GM23248 (cell line): ENCODE measurements around the gene SPRED3. TPM values are rescaled to one million over a fixed set of nuclear protein-coding genes. Genes with fewer than 3 reads are reported as not detected.

Experiments
- DNase-seq: peaks from one replicate; pipeline ENCODE4 v3.0.0-alpha.2; 2015
- H2AFZ ChIP-seq: fragments of 200-600 bp; sonication (generic); 2 replicates; pipeline ENCODE4 v1.6.1; 2016; ENCODE audit warnings: antibody characterized with exemption
- H3F3A ChIP-seq: fragments of 200-600 bp; sonication (generic); 2 replicates; pipeline ENCODE4 v1.6.1; 2016; ENCODE audit warnings: mild to moderate bottlenecking, antibody characterized with exemption, mixed run types; ENCODE audit not compliant: insufficient read depth
- H3K27ac ChIP-seq: fragments of 200-600 bp; sonication (generic); 2 replicates; pipeline ENCODE4 v1.5.1; 2016; ENCODE audit warnings: mild to moderate bottlenecking
- H3K27me3 ChIP-seq: fragments of 200-600 bp; sonication (generic); replicated peaks from 2 replicates; pipeline ENCODE4 v1.6.1; 2016; ENCODE audit warnings: mild to moderate bottlenecking; ENCODE audit not compliant: insufficient read depth
- H3K36me3 ChIP-seq: fragments of 200-600 bp; sonication (generic); 2 replicates; pipeline ENCODE4 v1.6.1; 2016; ENCODE audit warnings: low read depth, mild to moderate bottlenecking
- H3K4me1 ChIP-seq: fragments of 200-600 bp; sonication (generic); 2 replicates; pipeline ENCODE4 v1.6.1; 2016; ENCODE audit warnings: mild to moderate bottlenecking; ENCODE audit not compliant: insufficient read depth
- H3K4me2 ChIP-seq: fragments of 200-600 bp; sonication (generic); one replicate; pipeline ENCODE4 v1.6.1; 2016; ENCODE audit warnings: mild to moderate bottlenecking; ENCODE audit not compliant: unreplicated experiment
- H3K4me3 ChIP-seq: fragments of 200-600 bp; sonication (generic); 2 replicates; pipeline ENCODE4 v1.5.1; 2016; ENCODE audit warnings: mild to moderate bottlenecking
- H3K79me2 ChIP-seq: fragments of 200-600 bp; sonication (generic); 2 replicates; pipeline ENCODE4 v1.6.1; 2016; ENCODE audit warnings: mild to moderate bottlenecking; ENCODE audit not compliant: insufficient read depth
- H3K9ac ChIP-seq: fragments of 200-600 bp; sonication (generic); 2 replicates; pipeline ENCODE4 v1.6.1; 2016; ENCODE audit warnings: mild to moderate bottlenecking
- H3K9me2 ChIP-seq: fragments of 200-600 bp; sonication (generic); 2 replicates; pipeline ENCODE4 v1.6.1; 2016; ENCODE audit warnings: mixed run types, mild to moderate bottlenecking, moderate library complexity; ENCODE audit not compliant: insufficient read depth
- H3K9me3 ChIP-seq: fragments of 200-600 bp; sonication (generic); one replicate; pipeline ENCODE4 v1.6.1; 2017; ENCODE audit warnings: low read depth
- H4K20me1 ChIP-seq: fragments of 200-600 bp; sonication (generic); 2 replicates; pipeline ENCODE4 v1.6.0; 2016; ENCODE audit not compliant: insufficient read depth
- EZH2 ChIP-seq: fragments of 200-600 bp; sonication (generic); IDR thresholded peaks from 2 replicates; pipeline ENCODE4 v1.6.1; 2018; ENCODE audit warnings: antibody characterized with exemption, mild to moderate bottlenecking; ENCODE audit not compliant: insufficient read depth, poor library complexity, severe bottlenecking
- EZH2phosphoT487 ChIP-seq: fragments of 200-600 bp; sonication (generic); IDR thresholded peaks from 2 replicates; pipeline ENCODE4 v1.6.1; 2018; ENCODE audit warnings: antibody characterized with exemption, moderate library complexity, mild to moderate bottlenecking, low read depth; ENCODE audit not compliant: insufficient read depth
- WGBS, 2 experiments: methylation state at CpG; one replicate each; pipeline ENCODE4 v1.1.6; 2015 to 2017; ENCODE audit warnings: low lambda C conversion rate in 2 of 2, low coverage in 1 of 2; ENCODE audit errors: missing lambda C conversion rate in 2 of 2; 5-methylcytosine and 5-hydroxymethylcytosine counted together
- in situ Hi-C: fragments of 300-500 bp; cut with MboI; formaldehyde crosslinking; loops from 2 replicates; pipeline ENCODE4 v1.15.0; 2020
- polyA plus RNA-seq: library from polyadenylated mRNA; unstranded; fragments of >200 nt; fragmentation: Nextera tagmentation; extraction: Ambion mirVana; gene quantifications from 2 replicates; pipeline ENCODE4 v1.2.1, GENCODE V29; 2016
- total RNA-seq: library from RNA; depleted of rRNA; stranded (reverse); fragments of >200 nt; shearing (Covaris generic); gene quantifications from 2 replicates; pipeline ENCODE4 v1.2.3, GENCODE V29; 2014

The SPRED3 gene
- total and polyA plus RNA-seq, 2 experiments from 2014 or later = 1.8 to 2.1 TPM

- Histone ChIP-seq H3K9me2 (no peaks in the 10 kb centered on the region), H3K4me3 (no peak overlapping the region), H2AFZ (no peak overlapping the region), H3K4me1 (peaks cover 14% of the 10 kb centered on the region), H3K27me3 (no peaks in the 10 kb centered on the region), H3K79me2 (no peaks in the 10 kb centered on the region), H3K27ac (no peak overlapping the region), H3K9ac (no peak overlapping the region), H3K9me3 (no peaks in the 10 kb centered on the region), H3K4me2 (no peak overlapping the region), H4K20me1 (no peaks in the 10 kb centered on the region), H3K36me3 (no peaks in the 10 kb centered on the region), H3F3A (0 out of 2 replicates have a peak, but pooled peaks cover 10% of the 10 kb centered on the region)
- WGBS, 2 experiments = 48 to 58% methylated on average over 47 to 86 of the region's 86 CpGs
- no peak for DNase-seq
- TF ChIP-seq EZH2phosphoT487 (no peak), EZH2 (no peak)
- in situ Hi-C loops = no loop called here
These were observed 7.1 kb downstream of the SPRED3 start for GRCh38 chr19:38395381-38396114.

- no peaks in the 10 kb centered on the region for H4K20me1 ChIP-seq
- H3K9ac ChIP-seq = no peak overlapping the region
- no peaks in the 10 kb centered on the region for H3K9me3 ChIP-seq
- no peak overlapping the region for H2AFZ ChIP-seq
- H3K36me3 ChIP-seq = no peaks in the 10 kb centered on the region
- H3K9me2 ChIP-seq = no peaks in the 10 kb centered on the region
- in situ Hi-C loops = no loop called here
- H3K4me1 ChIP-seq = 0 out of 2 replicates have a peak, but pooled peaks cover 3% of the 10 kb centered on the region
- 42 to 60% methylated on average over 7 to 9 of the region's 9 CpGs for WGBS, 2 experiments
- no peak overlapping the region for H3K4me2 ChIP-seq
- no peaks in the 10 kb centered on the region for H3F3A ChIP-seq
- H3K27me3 ChIP-seq = no peaks in the 10 kb centered on the region
- DNase-seq = no peak
- H3K4me3 ChIP-seq = no peak overlapping the region
- no peak overlapping the region for H3K27ac ChIP-seq
- peaks cover 3% of the 10 kb centered on the region for H3K79me2 ChIP-seq
- no peak for TF ChIP-seq EZH2phosphoT487
- TF ChIP-seq EZH2 = no peak
These were observed 10.6 kb downstream of the SPRED3 start for GRCh38 chr19:38399081-38399480.

GRCh38 chr19:38399537-38399936 lies 11.0 kb downstream of the SPRED3 start:
- H3K79me2 ChIP-seq = peaks cover 4% of the 10 kb centered on the region
- H3K4me2 ChIP-seq = no peak overlapping the region
- H3F3A ChIP-seq = no peaks in the 10 kb centered on the region
- no peak for DNase-seq
- in situ Hi-C loops = no loop called here
- H3K36me3 ChIP-seq = no peaks in the 10 kb centered on the region
- no peak overlapping the region for H2AFZ ChIP-seq
- H3K4me1 ChIP-seq = 0 out of 2 replicates have a peak, but pooled peaks cover 4% of the 10 kb centered on the region
- no peaks in the 10 kb centered on the region for H3K27me3 ChIP-seq
- 43 to 44% methylated on average over 1 of the region's 1 CpG for WGBS, 2 experiments
- TF ChIP-seq EZH2phosphoT487 (no peak), EZH2 (no peak)
- H3K27ac ChIP-seq = no peak overlapping the region
- H3K4me3 ChIP-seq = no peak overlapping the region
- no peaks in the 10 kb centered on the region for H3K9me3 ChIP-seq
- H3K9ac ChIP-seq = no peak overlapping the region
- H3K9me2 ChIP-seq = no peaks in the 10 kb centered on the region
- no peaks in the 10 kb centered on the region for H4K20me1 ChIP-seq

- Histone ChIP-seq H4K20me1 (no peaks in the 10 kb centered on the region), H2AFZ (no peak overlapping the region), H3K9ac (no peak overlapping the region), H3K4me3 (no peak overlapping the region), H3K4me1 (0 out of 2 replicates have a peak, but pooled peaks cover 4% of the 10 kb centered on the region), H3K36me3 (no peaks in the 10 kb centered on the region), H3K4me2 (no peak overlapping the region), H3K9me2 (no peaks in the 10 kb centered on the region), H3F3A (no peaks in the 10 kb centered on the region), H3K27ac (no peak overlapping the region), H3K79me2 (peaks cover 4% of the 10 kb centered on the region), H3K9me3 (no peaks in the 10 kb centered on the region), H3K27me3 (no peaks in the 10 kb centered on the region)
- no peak for DNase-seq
- in situ Hi-C loops = no loop called here
- 49 to 63% methylated on average over 5 of the region's 5 CpGs for WGBS, 2 experiments
- TF ChIP-seq EZH2phosphoT487 = no peak
- TF ChIP-seq EZH2 = no peak
These were observed 11.9 kb downstream of the SPRED3 start for GRCh38 chr19:38400361-38400760.
